ENCODE results near the gene CD300C. TPM values are rescaled to one million over a fixed set of nuclear protein-coding genes. Genes with fewer than 3 reads are reported as not detected.

The CD300C gene
- total and polyA plus RNA-seq, 2 donors (not counting 1 experiment from before 2014, with no cell fraction given) = not detected

DNA sequence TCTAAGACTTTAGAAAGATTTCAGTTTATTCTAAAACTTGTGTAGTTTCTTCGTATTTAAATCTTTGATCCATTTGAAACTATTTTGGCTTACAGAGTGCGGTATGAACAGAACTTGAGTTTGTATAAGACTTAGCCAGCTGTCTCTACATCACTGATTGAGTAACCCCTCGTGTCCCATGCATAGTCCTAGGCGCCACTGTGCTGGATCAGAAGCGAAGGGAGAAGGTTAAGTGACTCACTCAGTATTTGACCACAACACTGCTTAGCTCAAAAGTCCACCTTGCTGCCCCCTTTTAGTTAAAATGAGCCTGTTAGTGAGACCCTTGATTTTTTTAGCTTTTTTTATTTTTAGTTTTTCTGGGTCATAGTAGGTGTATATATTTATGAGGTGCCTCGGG lies 43.1 kb downstream of the CD300C start:
- Histone ChIP-seq H3K36me3 (ENCODE audit: control insufficient read depth, insufficient read depth, low read length) (no peaks in the 10 kb centered on the region), H3K27ac (ENCODE audit: insufficient read depth, low read length) (no peak overlapping the region), H3K79me2 (ENCODE audit: control insufficient read depth, insufficient read depth, low read length) (no peaks in the 10 kb centered on the region), H3K4me2 (ENCODE audit: extremely low read depth, insufficient read depth, low read length) (no peak overlapping the region), H3K4me3 (replicated peaks in 1 of 4; ENCODE audit: control extremely low read depth in 1 of 4, insufficient read depth in 1 of 4, low read depth in 3 of 4, low read length in 4 of 4) (no peak overlapping the region), H3K9me3 (ENCODE audit: control insufficient read depth, insufficient read depth, low read depth, low read length) (no peaks in the 10 kb centered on the region), H3K27me3 (ENCODE audit: control insufficient read depth, insufficient read depth, low read length) (no peaks in the 10 kb centered on the region), H2AFZ (ENCODE audit: low read length) (no peak overlapping the region), H3K4me1 (ENCODE audit: control insufficient read depth, extremely low read depth, insufficient read depth, low read length) (no peaks in the 10 kb centered on the region), H3K9ac (ENCODE audit: insufficient read depth, low read length) (no peak overlapping the region), H4K20me1 (ENCODE audit: control insufficient read depth, extremely low read depth, insufficient read depth, low read length) (no peaks in the 10 kb centered on the region)
- no peak for TF ChIP-seq EZH2 (IDR thresholded peaks at IDR 0.05; ENCODE audit: low read length, missing control alignments)
- peak in 1 of 2 donors; percentile 16 for DNase-seq (ENCODE audit: low read depth in 2 of 2)

DNA sequence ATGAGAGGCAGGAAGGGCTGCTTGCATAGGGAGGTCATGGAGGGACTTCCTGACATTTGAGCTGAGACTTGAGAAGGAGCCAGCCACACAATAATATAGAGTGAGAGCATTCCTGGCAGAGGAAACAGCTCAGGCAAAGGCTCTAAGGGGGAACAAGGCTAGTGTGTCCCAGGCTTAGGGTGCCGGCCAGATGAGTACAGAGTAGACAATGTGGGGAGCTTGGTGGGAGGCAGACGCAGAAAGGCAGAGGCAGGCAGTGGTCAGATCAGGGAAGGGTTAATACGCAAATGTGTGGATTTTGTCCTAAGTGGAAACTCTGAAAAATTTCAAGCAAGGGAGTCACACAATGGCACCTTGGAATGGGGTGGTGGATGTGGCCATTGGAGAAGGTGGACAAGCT lies 45.9 kb downstream of the CD300C start:
- H3K36me3 ChIP-seq (ENCODE audit: control insufficient read depth, insufficient read depth, low read length) = no peaks in the 10 kb centered on the region
- no peak overlapping the region for H3K4me2 ChIP-seq (ENCODE audit: extremely low read depth, insufficient read depth, low read length)
- TF ChIP-seq, protein P1, sequence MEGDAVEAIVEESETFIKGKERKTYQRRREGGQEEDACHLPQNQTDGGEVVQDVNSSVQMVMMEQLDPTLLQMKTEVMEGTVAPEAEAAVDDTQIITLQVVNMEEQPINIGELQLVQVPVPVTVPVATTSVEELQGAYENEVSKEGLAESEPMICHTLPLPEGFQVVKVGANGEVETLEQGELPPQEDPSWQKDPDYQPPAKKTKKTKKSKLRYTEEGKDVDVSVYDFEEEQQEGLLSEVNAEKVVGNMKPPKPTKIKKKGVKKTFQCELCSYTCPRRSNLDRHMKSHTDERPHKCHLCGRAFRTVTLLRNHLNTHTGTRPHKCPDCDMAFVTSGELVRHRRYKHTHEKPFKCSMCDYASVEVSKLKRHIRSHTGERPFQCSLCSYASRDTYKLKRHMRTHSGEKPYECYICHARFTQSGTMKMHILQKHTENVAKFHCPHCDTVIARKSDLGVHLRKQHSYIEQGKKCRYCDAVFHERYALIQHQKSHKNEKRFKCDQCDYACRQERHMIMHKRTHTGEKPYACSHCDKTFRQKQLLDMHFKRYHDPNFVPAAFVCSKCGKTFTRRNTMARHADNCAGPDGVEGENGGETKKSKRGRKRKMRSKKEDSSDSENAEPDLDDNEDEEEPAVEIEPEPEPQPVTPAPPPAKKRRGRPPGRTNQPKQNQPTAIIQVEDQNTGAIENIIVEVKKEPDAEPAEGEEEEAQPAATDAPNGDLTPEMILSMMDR (conservative IDR thresholded peaks at IDR 0.05 in 1 of 2, IDR thresholded peaks at IDR 0.05 in 1 of 2; ENCODE audit: low read depth in 1 of 2, low read length in 2 of 2) = no peak
- no peak for TF ChIP-seq EZH2 (IDR thresholded peaks at IDR 0.05; ENCODE audit: low read length, missing control alignments)

DNA sequence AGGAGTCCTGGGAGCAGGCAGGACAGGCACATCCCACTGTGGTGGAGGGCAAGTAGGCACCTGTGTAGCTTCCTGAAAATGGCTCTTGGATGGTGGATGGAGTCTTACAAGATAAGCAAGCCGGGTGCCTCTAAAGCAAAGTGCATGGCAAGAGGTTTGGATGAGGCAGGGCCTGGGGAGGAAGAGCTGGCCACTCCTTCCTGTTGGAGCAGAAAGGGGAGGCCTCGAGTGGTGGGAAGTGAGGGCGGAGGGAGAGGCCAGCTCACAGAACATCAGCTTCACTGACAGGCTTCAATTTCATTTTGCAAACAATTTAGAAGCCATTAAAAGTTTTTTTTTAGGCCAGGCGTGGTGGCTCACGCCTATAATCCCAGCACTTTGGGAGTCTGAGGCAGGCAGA lies 48.4 kb downstream of the CD300C start:
- Histone ChIP-seq H2AFZ (ENCODE audit: low read length) (no peak overlapping the region), H3K27me3 (ENCODE audit: control insufficient read depth, insufficient read depth, low read length) (no peaks in the 10 kb centered on the region), H3K79me2 (ENCODE audit: control insufficient read depth, insufficient read depth, low read length) (no peaks in the 10 kb centered on the region), H3K27ac (ENCODE audit: insufficient read depth, low read length) (no peak overlapping the region), H3K4me1 (ENCODE audit: control insufficient read depth, extremely low read depth, insufficient read depth, low read length) (no peaks in the 10 kb centered on the region), H3K36me3 (ENCODE audit: control insufficient read depth, insufficient read depth, low read length) (no peaks in the 10 kb centered on the region), H3K4me2 (ENCODE audit: extremely low read depth, insufficient read depth, low read length) (no peak overlapping the region), H4K20me1 (ENCODE audit: control insufficient read depth, extremely low read depth, insufficient read depth, low read length) (no peaks in the 10 kb centered on the region), H3K9ac (ENCODE audit: insufficient read depth, low read length) (no peak overlapping the region), H3K9me3 (ENCODE audit: control insufficient read depth, insufficient read depth, low read depth, low read length) (no peaks in the 10 kb centered on the region), H3K4me3 (replicated peaks in 1 of 4; ENCODE audit: control extremely low read depth in 1 of 4, insufficient read depth in 1 of 4, low read depth in 3 of 4, low read length in 4 of 4) (no peak overlapping the region)
- TF ChIP-seq EZH2 (IDR thresholded peaks at IDR 0.05; ENCODE audit: low read length, missing control alignments) = no peak
- TF ChIP-seq, protein P1 (conservative IDR thresholded peaks at IDR 0.05 in 1 of 2, IDR thresholded peaks at IDR 0.05 in 1 of 2; ENCODE audit: low read depth in 1 of 2, low read length in 2 of 2) = no peak
- no peak for DNase-seq (ENCODE audit: low read depth in 2 of 2)

More for the DNA sequence above, 45.9 kb downstream of the CD300C start:
- Histone ChIP-seq H2AFZ (ENCODE audit: low read length) (no peak overlapping the region), H3K4me1 (ENCODE audit: control insufficient read depth, extremely low read depth, insufficient read depth, low read length) (no peaks in the 10 kb centered on the region), H3K9me3 (ENCODE audit: control insufficient read depth, insufficient read depth, low read depth, low read length) (no peaks in the 10 kb centered on the region), H3K79me2 (ENCODE audit: control insufficient read depth, insufficient read depth, low read length) (no peaks in the 10 kb centered on the region), H3K9ac (ENCODE audit: insufficient read depth, low read length) (no peak overlapping the region), H3K4me3 (replicated peaks in 1 of 4; ENCODE audit: control extremely low read depth in 1 of 4, insufficient read depth in 1 of 4, low read depth in 3 of 4, low read length in 4 of 4) (no peak overlapping the region), H4K20me1 (ENCODE audit: control insufficient read depth, extremely low read depth, insufficient read depth, low read length) (no peaks in the 10 kb centered on the region), H3K27ac (ENCODE audit: insufficient read depth, low read length) (no peak overlapping the region), H3K27me3 (ENCODE audit: control insufficient read depth, insufficient read depth, low read length) (no peaks in the 10 kb centered on the region)
- DNase-seq (ENCODE audit: low read depth in 2 of 2) = no peak
